OCI-LY7 (cell line): Measurements from ENCODE around the gene INSIG2. TPM values are rescaled to one million over a fixed set of nuclear protein-coding genes. Genes with fewer than 3 reads are reported as not detected.

Experiments used
- BruUV-seq: library from RNA; stranded (reverse); fragments of 400-500 nt; replicated peaks from 2 replicates; lab custom pipeline; 2021; lab: Mats Ljungman, UMichigan
- CTCF ChIA-PET: fragments of 300-600 bp; sonication (Branson Sonifier 250); formaldehyde crosslinking; loops from one replicate; lab custom pipeline; 2022; ENCODE audit warnings: antibody characterized with exemption; ENCODE audit not compliant: unreplicated experiment; lab: Charles Lee
- POLR2A ChIA-PET: fragments of 300-600 bp; sonication (Branson Sonifier 250); formaldehyde crosslinking; loops from one replicate; lab custom pipeline; 2022; ENCODE audit warnings: antibody characterized with exemption; lab: Charles Lee
- DNase-seq: peaks from one replicate; pipeline ENCODE4 v3.0.0-alpha.2; 2015; ENCODE audit warnings: low spot score
- H2AFZ ChIP-seq: fragments of 200-600 bp; sonication (generic), shearing (Covaris generic); 2 replicates; pipeline ENCODE4 v1.6.1; 2014; ENCODE audit warnings: mild to moderate bottlenecking, antibody characterized with exemption, low read length, moderate library complexity
- H3K27ac ChIP-seq: fragments of 200-600 bp; sonication (generic); 2 replicates; pipeline ENCODE4 v1.5.1; 2014; ENCODE audit warnings: mixed run types, low read depth, mild to moderate bottlenecking, moderate library complexity, low read length, inconsistent platforms; ENCODE audit not compliant: poor library complexity, severe bottlenecking
- H3K36me3 ChIP-seq: fragments of 200-600 bp; sonication (generic); 2 replicates; pipeline ENCODE4 v1.6.1; 2014; ENCODE audit warnings: mild to moderate bottlenecking, antibody characterized with exemption, low read length, moderate library complexity, mixed read lengths; ENCODE audit not compliant: insufficient read depth
- H3K4me1 ChIP-seq: fragments of 200-600 bp; sonication (generic); 2 replicates; pipeline ENCODE4 v1.5.1; 2014; ENCODE audit warnings: mild to moderate bottlenecking, low read length; ENCODE audit not compliant: insufficient read depth, poor library complexity, severe bottlenecking
- H3K4me2 ChIP-seq: fragments of 200-600 bp; sonication (generic); 2 replicates; pipeline ENCODE4 v1.6.1; 2014; ENCODE audit warnings: mild to moderate bottlenecking, low read length
- H3K4me3 ChIP-seq: fragments of 200-600 bp; sonication (generic); 2 replicates; pipeline ENCODE4 v1.5.1; 2014; ENCODE audit warnings: mild to moderate bottlenecking, low read depth, low read length; ENCODE audit not compliant: poor library complexity, severe bottlenecking
- H3K79me2 ChIP-seq: fragments of 200-600 bp; sonication (generic); 2 replicates; pipeline ENCODE4 v1.6.1; 2016; ENCODE audit warnings: low read depth, mild to moderate bottlenecking, low read length, moderate library complexity, mixed read lengths; ENCODE audit not compliant: insufficient read depth
- H3K9me2 ChIP-seq: fragments of 200-600 bp; sonication (generic); 2 replicates; pipeline ENCODE4 v1.6.1; 2016; ENCODE audit warnings: mild to moderate bottlenecking, low read length, mixed read lengths; ENCODE audit not compliant: insufficient read depth
- H3K9me3 ChIP-seq: fragments of 200-600 bp; sonication (generic); 2 replicates; pipeline ENCODE4 v1.6.1; 2014; ENCODE audit warnings: mild to moderate bottlenecking, mixed run types, low read length, mixed read lengths
- H4K20me1 ChIP-seq: fragments of 200-600 bp; sonication (generic); 2 replicates; pipeline ENCODE4 v1.6.1; 2014; ENCODE audit warnings: mild to moderate bottlenecking, antibody characterized with exemption, low read length, moderate library complexity, mixed read lengths; ENCODE audit not compliant: insufficient read depth
- EZH2phosphoT487 ChIP-seq: fragments of 200-600 bp; sonication (generic); IDR thresholded peaks from 2 replicates; pipeline ENCODE4 v1.6.1; 2018; ENCODE audit warnings: low read depth, borderline replicate concordance, mild to moderate bottlenecking, mixed run types, antibody characterized with exemption, low read length, moderate library complexity, mixed read lengths
- intact Hi-C: fragments of 100-400 bp; cut with micrococcal nuclease; formaldehyde crosslinking; loops from one replicate; pipeline ENCODE4 v1.10.0; 2022; ENCODE audit not compliant: unreplicated experiment
- total RNA-seq, 2 experiments: library from RNA; depleted of rRNA in 1 of 2; stranded (reverse); fragments of >200 nt in 1 of 2; shearing (Covaris generic) in 1 of 2; gene quantifications; 2 replicates each; pipeline ENCODE4 v1.2.3, GENCODE V29; 2014 to 2022
- TF ChIP-seq, protein P1 (sequence below): fragments of 200-600 bp; sonication (generic); conservative IDR thresholded peaks from 2 replicates; pipeline ENCODE4 v1.5.1; 2014; ENCODE audit warnings: mild to moderate bottlenecking, antibody characterized with exemption, low read length, moderate library complexity, mixed read lengths

The INSIG2 gene
- total RNA-seq, 2 experiments from 2014 or later: 5.9 to 21.2 TPM

DNA sequence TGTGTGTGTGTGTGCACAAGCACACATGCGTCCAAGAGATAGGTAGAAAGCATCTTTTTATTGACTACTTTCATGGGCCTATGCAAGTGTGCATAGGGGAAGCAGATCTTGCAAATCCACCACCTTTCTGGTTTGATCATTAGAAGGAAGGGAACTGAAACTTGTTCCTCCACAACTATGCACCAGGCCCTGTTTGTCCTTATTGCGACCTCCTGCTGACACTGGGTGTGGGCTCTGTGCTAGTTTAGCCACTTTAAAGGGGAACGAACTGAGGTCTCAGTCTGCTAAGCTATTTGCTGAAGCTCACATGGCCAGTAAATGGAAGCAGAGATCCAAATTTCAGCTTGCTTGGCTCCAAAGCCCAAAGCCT is 32.1 kb upstream of the INSIG2 start:
- Histone ChIP-seq H3K79me2 (no peaks in the 10 kb centered on the region), H3K9me3 (no peaks in the 10 kb centered on the region), H2AFZ (peak overlapping the region; percentile 97), H4K20me1 (no peaks in the 10 kb centered on the region), H3K9me2 (no peaks in the 10 kb centered on the region), H3K4me1 (peaks cover 68% of the 10 kb centered on the region), H3K4me2 (peak overlapping the region; percentile 85), H3K27ac (peak overlapping the region; percentile 94), H3K36me3 (no peaks in the 10 kb centered on the region), H3K4me3 (peak overlapping the region; percentile 60)
- ChIA-PET CTCF (interaction anchor here (1.0 to 1.2 kb wide), 2 partner anchors 8 to 9 kb away, joined by 4 to 9 read pairs; no protein-coding TSS in a partner anchor), POLR2A (interaction anchor here (0.9 to 3.7 kb wide), 5 partner anchors 9 to 140 kb away, joined by 3 to 22 read pairs (median 9); partner anchors contain the start of genes CCDC93 and INSIG2)
- no TSS peak for BruUV-seq
- TF ChIP-seq, protein P1, sequence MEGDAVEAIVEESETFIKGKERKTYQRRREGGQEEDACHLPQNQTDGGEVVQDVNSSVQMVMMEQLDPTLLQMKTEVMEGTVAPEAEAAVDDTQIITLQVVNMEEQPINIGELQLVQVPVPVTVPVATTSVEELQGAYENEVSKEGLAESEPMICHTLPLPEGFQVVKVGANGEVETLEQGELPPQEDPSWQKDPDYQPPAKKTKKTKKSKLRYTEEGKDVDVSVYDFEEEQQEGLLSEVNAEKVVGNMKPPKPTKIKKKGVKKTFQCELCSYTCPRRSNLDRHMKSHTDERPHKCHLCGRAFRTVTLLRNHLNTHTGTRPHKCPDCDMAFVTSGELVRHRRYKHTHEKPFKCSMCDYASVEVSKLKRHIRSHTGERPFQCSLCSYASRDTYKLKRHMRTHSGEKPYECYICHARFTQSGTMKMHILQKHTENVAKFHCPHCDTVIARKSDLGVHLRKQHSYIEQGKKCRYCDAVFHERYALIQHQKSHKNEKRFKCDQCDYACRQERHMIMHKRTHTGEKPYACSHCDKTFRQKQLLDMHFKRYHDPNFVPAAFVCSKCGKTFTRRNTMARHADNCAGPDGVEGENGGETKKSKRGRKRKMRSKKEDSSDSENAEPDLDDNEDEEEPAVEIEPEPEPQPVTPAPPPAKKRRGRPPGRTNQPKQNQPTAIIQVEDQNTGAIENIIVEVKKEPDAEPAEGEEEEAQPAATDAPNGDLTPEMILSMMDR: no peak
- TF ChIP-seq EZH2phosphoT487: no peak
- DNase-seq: peak; percentile 91
- intact Hi-C loops: loop anchor here (10.0 kb wide), 2 partner anchors 1259 to 1309 kb away; partner anchors contain the start of genes C2orf76 and DBI

DNA sequence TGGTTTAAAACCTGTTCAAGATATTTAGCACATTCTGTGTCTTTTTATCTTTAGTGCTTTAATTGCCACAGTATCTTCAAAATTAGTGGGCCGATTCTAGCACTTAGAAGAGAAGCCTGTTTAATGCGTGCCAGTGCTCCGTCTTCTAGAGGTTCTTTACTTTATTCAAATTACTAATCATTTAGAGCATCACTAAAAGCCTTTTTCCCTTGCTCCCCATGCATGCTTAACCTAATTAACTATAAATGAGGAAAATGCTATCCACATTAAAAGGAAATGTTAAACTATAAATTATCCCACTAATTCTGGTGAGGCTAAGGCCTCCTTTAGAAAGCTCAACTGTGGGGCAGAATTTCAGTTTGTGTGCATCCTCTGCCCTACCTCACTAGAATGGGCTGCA is 31.5 kb upstream of the INSIG2 start:
- POLR2A ChIA-PET: interaction anchor here (0.7 to 3.7 kb wide), 7 partner anchors 10 to 347 kb away, joined by 3 to 22 read pairs (median 3); partner anchors contain the start of genes CCDC93 and INSIG2
- no peaks in the 10 kb centered on the region for H3K9me2 ChIP-seq
- no peaks in the 10 kb centered on the region for H4K20me1 ChIP-seq
- peak overlapping the region; percentile 94 for H3K27ac ChIP-seq
- no peak for DNase-seq
- no peaks in the 10 kb centered on the region for H3K9me3 ChIP-seq
- BruUV-seq: no TSS peak
- intact Hi-C loops: loop anchor here (10.0 kb wide), 2 partner anchors 1258 to 1308 kb away; partner anchors contain the start of genes C2orf76 and DBI
- H3K4me1 ChIP-seq: peaks cover 72% of the 10 kb centered on the region
- TF ChIP-seq, protein P1: no peak
- no peak for TF ChIP-seq EZH2phosphoT487
- H3K79me2 ChIP-seq: no peaks in the 10 kb centered on the region
- H2AFZ ChIP-seq: peak overlapping the region; percentile 97
- H3K36me3 ChIP-seq: no peaks in the 10 kb centered on the region
- peak overlapping the region; percentile 36 for H3K4me3 ChIP-seq
- CTCF ChIA-PET: interaction anchor here (1.0 to 1.2 kb wide), 2 partner anchors 9 to 10 kb away, joined by 4 to 9 read pairs; no protein-coding TSS in a partner anchor
- peak overlapping the region; percentile 85 for H3K4me2 ChIP-seq

DNA sequence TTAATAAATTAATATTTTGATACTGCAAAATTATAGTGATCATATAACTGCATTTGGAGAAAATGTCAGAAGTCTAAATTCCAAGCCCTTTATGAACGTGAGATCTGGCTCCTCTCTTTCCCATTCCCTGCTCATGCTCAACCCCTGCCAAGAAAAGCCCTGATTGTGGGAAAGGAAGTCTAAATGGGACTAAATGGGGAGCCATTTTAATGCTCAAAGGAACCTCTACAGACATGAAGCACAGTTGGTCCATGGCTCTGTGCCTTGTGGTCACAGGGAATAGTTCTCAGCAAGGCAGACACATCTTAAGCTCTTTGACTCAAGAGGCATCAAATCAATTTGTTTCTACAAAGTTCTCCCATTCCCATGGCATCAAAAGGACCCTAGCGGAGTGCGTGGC is 29.3 kb upstream of the INSIG2 start:
- BruUV-seq: no TSS peak
- H3K9me2 ChIP-seq: no peaks in the 10 kb centered on the region
- no peak overlapping the region for H3K27ac ChIP-seq
- no peak overlapping the region for H3K4me2 ChIP-seq
- intact Hi-C loops: loop anchor here (10.0 kb wide), 2 partner anchors 1256 to 1306 kb away; partner anchors contain the start of genes C2orf76 and DBI
- no peaks in the 10 kb centered on the region for H3K36me3 ChIP-seq
- peak overlapping the region; percentile 99 for H2AFZ ChIP-seq
- no peaks in the 10 kb centered on the region for H3K9me3 ChIP-seq
- ChIA-PET POLR2A (interaction anchor here (1.1 to 5.4 kb wide), 4 partner anchors 10 to 45 kb away, joined by 3 to 72 read pairs (median 5); partner anchors contain the start of gene CCDC93), CTCF (interaction anchor here (5.6 kb wide), 1 partner anchor 11 kb away, joined by 56 read pairs; no protein-coding TSS in a partner anchor)
- no peaks in the 10 kb centered on the region for H4K20me1 ChIP-seq
- no peaks in the 10 kb centered on the region for H3K79me2 ChIP-seq
- TF ChIP-seq, protein P1: no peak
- no peak for TF ChIP-seq EZH2phosphoT487
- no peak for DNase-seq
- H3K4me1 ChIP-seq: peaks cover 71% of the 10 kb centered on the region
- H3K4me3 ChIP-seq: no peak overlapping the region
